ENCODE data around the gene CWC25.

CWC25 gene

GRCh38 chr17:38779965-38780752 lies 45.0 kb downstream of the CWC25 start:
- DNase-seq = no peak

GRCh38 chr17:38777641-38778250 lies 47.4 kb downstream of the CWC25 start:
- DNase-seq = no peak

GRCh38 chr17:38773258-38773657 lies 51.9 kb downstream of the CWC25 start:
- DNase-seq = no peak

- DNase-seq = no peak
These were observed 56.7 kb downstream of the CWC25 start for GRCh38 chr17:38768417-38768816.

GRCh38 chr17:38766341-38766740 lies 58.8 kb downstream of the CWC25 start:
- DNase-seq = no peak

GRCh38 chr17:38762231-38762630 lies 62.9 kb downstream of the CWC25 start:
- DNase-seq = no peak

GRCh38 chr17:38761612-38762011 lies 63.5 kb downstream of the CWC25 start:
- peak; percentile 23 for DNase-seq

- no peak for DNase-seq
These were observed 72.0 kb downstream of the CWC25 start for GRCh38 chr17:38753071-38753506.

- DNase-seq = peak; percentile 99
These were observed 72.6 kb downstream of the CWC25 start, which contains the start of gene PSMB3 for GRCh38 chr17:38752308-38753070. Gene PSMB3, plus strand, starts transcription at chr17:38752741. Its CDS starts 86 bp downstream, at chr17:38752827.

GRCh38 chr17:38751808-38752307 lies 73.3 kb downstream of the CWC25 start:
- DNase-seq = peak; percentile 83

- no peak for DNase-seq
These were observed 73.8 kb downstream of the CWC25 start for GRCh38 chr17:38751144-38751807.

Measured in CD4-positive, alpha-beta T cell treated with Interleukin-15 for 1 hour (primary cell).